Cardiac fibroblast (primary cell): Measurements from ENCODE around the gene HSPA2.

Experiments
- DNase-seq, 2 donors: peaks; one replicate each; pipeline versions ENCODE4 v3.0.0 to v3.0.0-alpha.2; 2010; ENCODE audit warnings: low read depth in 2 of 2
- H3K4me3 ChIP-seq, 2 donors: replicated peaks in 1 of 2; 1 replicate in 1 of 2; 2 replicates in 1 of 2; pipeline ENCODE4 v1.5.1; 2011; ENCODE audit warnings: low read depth in 2 of 2, low read length in 2 of 2, mild to moderate bottlenecking in 2 of 2, moderate library complexity in 1 of 2
- CTCF ChIP-seq: IDR thresholded peaks from one replicate; pipeline ENCODE4 v1.5.1; 2011; ENCODE audit warnings: low read depth, mild to moderate bottlenecking, low read length, inconsistent platforms

HSPA2 gene

GRCh38 chr14:64525354-64525753, 15.2 kb upstream of the HSPA2 start:
- no peak for DNase-seq
- no peak for TF ChIP-seq CTCF
- no peak overlapping the region for H3K4me3 ChIP-seq

- DNase-seq = no peak
- no peak overlapping the region for H3K4me3 ChIP-seq
Observed at GRCh38 chr14:64531567-64531966, 9.0 kb upstream of the HSPA2 start.

GRCh38 chr14:64536488-64537245, 3.9 kb upstream of the HSPA2 start:
- no peak for TF ChIP-seq CTCF
- no peak overlapping the region for H3K4me3 ChIP-seq
- DNase-seq = peak; percentile 40 to 47

More at GRCh38 chr14:64531567-64531966, 9.0 kb upstream of the HSPA2 start:
- TF ChIP-seq CTCF = no peak

- no peak overlapping the region for H3K4me3 ChIP-seq
- no peak for DNase-seq
- no peak for TF ChIP-seq CTCF
Observed at GRCh38 chr14:64541261-64541971, 875 bp downstream of the HSPA2 start.

- H3K4me3 ChIP-seq = peak overlapping the region in 1 of 2 donors; percentile 3
- no peak for TF ChIP-seq CTCF
- DNase-seq = no peak
Observed at GRCh38 chr14:64541972-64542835, 1.7 kb downstream of the HSPA2 start.

GRCh38 chr14:64542836-64543201, 2.3 kb downstream of the HSPA2 start:
- DNase-seq = no peak
- no peak for TF ChIP-seq CTCF
- H3K4me3 ChIP-seq = no peak overlapping the region
